WERI-Rb-1 (cell line): ENCODE data around the gene SLC7A7.

Experiments used
- DNase-seq: peaks from one replicate; pipeline ENCODE4 v3.0.0-alpha.2; 2020
- H3K27ac ChIP-seq: fragments of 250-450 bp; sonication (Bioruptor Pico); 2 replicates; pipeline ENCODE4 v1.5.1; 2020; ENCODE audit warnings: mild to moderate bottlenecking, moderate library complexity
- H3K27me3 ChIP-seq: fragments of 250-450 bp; sonication (Bioruptor Pico); 2 replicates; pipeline ENCODE4 v1.5.1; 2021; ENCODE audit warnings: mild to moderate bottlenecking, low read depth, moderate library complexity; ENCODE audit not compliant: insufficient read depth, severe bottlenecking
- H3K36me3 ChIP-seq: fragments of 250-450 bp; sonication (Bioruptor Pico); 2 replicates; pipeline ENCODE4 v1.5.1; 2020; ENCODE audit warnings: mild to moderate bottlenecking, moderate library complexity
- H3K4me3 ChIP-seq: 2 replicates; pipeline ENCODE4 v1.5.1; 2011; ENCODE audit warnings: low read depth, mild to moderate bottlenecking, control low read depth, low read length
- H3K9me3 ChIP-seq: fragments of 250-450 bp; sonication (Bioruptor Pico); 2 replicates; pipeline ENCODE4 v1.5.1; 2021; ENCODE audit warnings: mild to moderate bottlenecking, moderate library complexity; ENCODE audit not compliant: severe bottlenecking
- TF ChIP-seq, protein P1 (sequence below): IDR thresholded peaks from 2 replicates; pipeline ENCODE4 v1.5.1; 2011; ENCODE audit warnings: low read depth, mild to moderate bottlenecking, control low read depth, inconsistent platforms, low read length

SLC7A7 gene

DNA sequence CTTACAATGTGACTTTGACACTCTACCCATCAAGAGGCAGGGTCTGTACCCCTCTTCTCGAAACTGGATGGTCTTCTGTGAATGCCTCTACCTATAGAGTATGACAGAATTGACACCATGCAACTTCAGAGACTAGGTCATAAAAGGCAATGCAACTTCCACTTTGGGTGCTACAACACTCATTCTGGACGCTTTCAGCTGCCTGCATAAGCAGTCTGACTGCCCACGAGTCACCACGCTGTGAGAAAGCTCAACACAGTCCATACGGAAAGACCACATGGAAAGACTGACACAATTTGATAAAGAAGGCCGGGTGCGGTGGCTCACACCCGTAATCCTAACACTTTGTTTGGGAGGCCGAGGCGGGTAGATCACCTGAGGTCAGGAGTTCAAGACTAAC is 14.9 kb downstream of the SLC7A7 start:
- Histone ChIP-seq H3K27ac (no peak overlapping the region), H3K36me3 (no peaks in the 10 kb centered on the region), H3K9me3 (peaks cover 2% of the 10 kb centered on the region), H3K4me3 (no peak overlapping the region), H3K27me3 (peaks cover 11% of the 10 kb centered on the region)
- DNase-seq, result no peak
- TF ChIP-seq, protein P1, sequence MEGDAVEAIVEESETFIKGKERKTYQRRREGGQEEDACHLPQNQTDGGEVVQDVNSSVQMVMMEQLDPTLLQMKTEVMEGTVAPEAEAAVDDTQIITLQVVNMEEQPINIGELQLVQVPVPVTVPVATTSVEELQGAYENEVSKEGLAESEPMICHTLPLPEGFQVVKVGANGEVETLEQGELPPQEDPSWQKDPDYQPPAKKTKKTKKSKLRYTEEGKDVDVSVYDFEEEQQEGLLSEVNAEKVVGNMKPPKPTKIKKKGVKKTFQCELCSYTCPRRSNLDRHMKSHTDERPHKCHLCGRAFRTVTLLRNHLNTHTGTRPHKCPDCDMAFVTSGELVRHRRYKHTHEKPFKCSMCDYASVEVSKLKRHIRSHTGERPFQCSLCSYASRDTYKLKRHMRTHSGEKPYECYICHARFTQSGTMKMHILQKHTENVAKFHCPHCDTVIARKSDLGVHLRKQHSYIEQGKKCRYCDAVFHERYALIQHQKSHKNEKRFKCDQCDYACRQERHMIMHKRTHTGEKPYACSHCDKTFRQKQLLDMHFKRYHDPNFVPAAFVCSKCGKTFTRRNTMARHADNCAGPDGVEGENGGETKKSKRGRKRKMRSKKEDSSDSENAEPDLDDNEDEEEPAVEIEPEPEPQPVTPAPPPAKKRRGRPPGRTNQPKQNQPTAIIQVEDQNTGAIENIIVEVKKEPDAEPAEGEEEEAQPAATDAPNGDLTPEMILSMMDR, result no peak

DNA sequence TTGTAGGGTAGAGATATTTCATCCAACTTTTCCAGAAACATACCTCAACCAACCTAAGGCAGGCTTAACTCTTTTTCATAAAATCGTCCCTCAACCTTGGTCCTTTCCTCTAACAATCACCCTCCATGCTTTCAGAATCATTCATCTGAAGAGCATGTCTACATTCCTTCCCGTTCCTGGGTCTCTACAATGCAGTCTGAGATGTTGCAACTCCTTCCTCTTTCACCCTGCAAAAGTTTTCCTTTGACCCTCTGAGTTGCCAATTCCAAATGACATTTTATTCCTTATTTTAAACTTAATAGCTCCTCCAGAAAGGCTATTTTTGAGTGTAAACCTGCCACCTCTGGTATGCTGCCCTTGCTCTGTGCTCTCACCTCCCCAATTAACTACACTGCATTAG is 16.7 kb downstream of the SLC7A7 start:
- H3K27me3 ChIP-seq, result peaks cover 11% of the 10 kb centered on the region
- no peak overlapping the region for H3K27ac ChIP-seq
- H3K4me3 ChIP-seq, result no peak overlapping the region

DNA sequence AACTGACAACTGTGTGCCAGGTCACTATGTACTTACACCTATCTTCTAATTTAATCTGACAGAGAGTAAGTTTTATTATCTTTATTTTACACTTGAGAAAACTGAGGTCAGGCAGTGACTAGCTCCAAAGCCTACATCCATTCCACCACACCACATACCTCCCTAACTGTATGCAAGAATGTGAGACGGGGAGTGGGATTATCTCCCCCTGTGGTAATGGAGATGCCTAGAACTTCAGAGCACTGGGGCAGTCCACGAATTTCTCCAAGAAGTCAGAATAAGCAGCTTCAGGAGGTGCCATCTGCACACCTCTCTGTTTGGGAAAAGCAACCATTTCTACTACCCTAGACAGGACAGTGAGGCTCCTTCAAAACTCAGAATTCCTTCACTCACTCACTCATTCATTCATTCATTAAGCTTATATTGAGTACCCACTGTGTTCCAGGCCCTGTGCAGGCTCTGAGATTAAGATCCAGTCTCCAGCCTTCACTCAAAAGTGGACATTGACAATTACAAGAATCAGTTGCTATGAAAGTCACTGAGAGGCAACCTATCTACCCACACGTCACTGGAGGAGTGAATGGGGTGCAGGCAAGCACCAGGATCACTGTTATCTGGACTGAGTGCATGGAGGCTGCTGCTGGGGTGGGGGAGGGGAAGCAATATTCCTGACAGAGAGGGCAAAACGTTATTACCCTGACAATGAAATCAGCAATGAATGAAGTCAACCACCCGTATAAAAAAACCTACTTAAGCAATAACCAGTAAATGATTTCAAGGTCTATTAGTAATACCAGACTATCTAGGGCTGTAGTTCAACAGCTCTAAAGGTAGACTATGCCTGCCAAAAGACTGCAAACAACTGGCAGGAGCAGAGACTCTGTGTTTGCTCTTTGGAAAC is 18.0 kb downstream of the SLC7A7 start:
- Histone ChIP-seq H3K27ac (no peak overlapping the region), H3K9me3 (no peaks in the 10 kb centered on the region), H3K27me3 (peaks cover 11% of the 10 kb centered on the region), H3K36me3 (no peaks in the 10 kb centered on the region), H3K4me3 (no peak overlapping the region)
- no peak for DNase-seq
- TF ChIP-seq, protein P1, result no peak

More for the DNA sequence above, 16.7 kb downstream of the SLC7A7 start:
- TF ChIP-seq, protein P1, result no peak
- Histone ChIP-seq H3K9me3 (no peaks in the 10 kb centered on the region), H3K36me3 (no peaks in the 10 kb centered on the region)
- no peak for DNase-seq

- Histone ChIP-seq H3K27ac (no peak overlapping the region), H3K36me3 (no peaks in the 10 kb centered on the region), H3K9me3 (no peaks in the 10 kb centered on the region), H3K4me3 (no peak overlapping the region), H3K27me3 (peaks cover 7% of the 10 kb centered on the region)
- TF ChIP-seq, protein P1, result no peak
- no peak for DNase-seq
Measured at GRCh38 chr14:22796087-22796707, 19.0 kb downstream of the SLC7A7 start.

- H3K36me3 ChIP-seq, result no peaks in the 10 kb centered on the region
- H3K27me3 ChIP-seq, result peaks cover 7% of the 10 kb centered on the region
- H3K9me3 ChIP-seq, result no peaks in the 10 kb centered on the region
- no peak overlapping the region for H3K27ac ChIP-seq
- no peak for DNase-seq
- no peak overlapping the region for H3K4me3 ChIP-seq
- TF ChIP-seq, protein P1, result no peak
Measured at GRCh38 chr14:22794551-22794951, 20.7 kb downstream of the SLC7A7 start.
